Measurements from ENCODE around the gene COX7B.

- TF ChIP-seq CTCF (IDR thresholded peaks at IDR 0.05; ENCODE audit: low read depth, low read length): no peak
- no peak for TF ChIP-seq EZH2phosphoT487 (IDR thresholded peaks at IDR 0.05; ENCODE audit: low read depth)
Measured at GRCh38 chrX:77918568-77918967, 19.3 kb downstream of the COX7B start.

All from OCI-LY3 (cell line).